BLaER1 treated with 17β-estradiol and CSF1 and Interleukin-3, amounts not matched to agents 10 nM and 100 nM (cell line): ENCODE measurements around the gene ITPKB.
"Not testable (repeated sequence)": the region's sequence is repeated elsewhere in the genome, so short reads cannot be mapped to it uniquely, and the experiment has no call there.

Experiments
- H3K27ac ChIP-seq, 11 experiments: shearing (Covaris generic); formaldehyde crosslinking; 2 replicates each; pipeline ENCODE4 v1.8.1; 2022
- H3K27me3 ChIP-seq, 11 experiments: shearing (Covaris generic); formaldehyde crosslinking; 2 replicates each; pipeline ENCODE4 v1.8.1; 2022
- H3K36me3 ChIP-seq, 11 experiments: shearing (Covaris generic); formaldehyde crosslinking; 2 replicates each; pipeline ENCODE4 v1.8.1; 2022
- H3K4me1 ChIP-seq, 10 experiments: shearing (Covaris generic); formaldehyde crosslinking; 2 replicates each; pipeline ENCODE4 v1.8.1; 2022
- H3K4me2 ChIP-seq, 11 experiments: shearing (Covaris generic); formaldehyde crosslinking; 2 replicates each; pipeline ENCODE4 v1.8.1; 2022
- H3K4me3 ChIP-seq, 10 experiments: shearing (Covaris generic); formaldehyde crosslinking; 2 replicates each; pipeline ENCODE4 v1.8.1; 2022
- H3K9ac ChIP-seq, 11 experiments: shearing (Covaris generic); formaldehyde crosslinking; 2 replicates each; pipeline ENCODE4 v1.8.1; 2022
- H3K9me3 ChIP-seq, 11 experiments: shearing (Covaris generic); formaldehyde crosslinking; replicated peaks in 1 of 11; 2 replicates each; pipeline ENCODE4 v1.8.1; 2022
- H4K20me1 ChIP-seq, 11 experiments: shearing (Covaris generic); formaldehyde crosslinking; 2 replicates each; pipeline ENCODE4 v1.8.1; 2022
- Cebpa-rat ChIP-seq, 11 experiments: shearing (Covaris generic); IDR thresholded peaks; 2 replicates each; pipeline ENCODE4 v1.8.1; 2022

The ITPKB gene

GRCh38 chr1:226641671-226642231 is 97.3 kb downstream of the ITPKB start:
- peak overlapping the region in 4 of 11 experiments; percentile 72 to 78 (median 74); a peak in 6 of 22 replicates for H3K27ac ChIP-seq
- peaks cover 4 to 83% (median 22%) of the 10 kb centered on the region in 11 experiments; a peak in 17 of 22 replicates for H4K20me1 ChIP-seq
- H3K27me3 ChIP-seq, result no peaks in the 10 kb centered on the region
- H3K4me2 ChIP-seq, result peak overlapping the region; percentile 80 to 95 (median 91); a peak in 21 of 22 replicates
- peaks cover 66 to 90% (median 81%) of the 10 kb centered on the region in 10 experiments for H3K4me1 ChIP-seq
- H3K4me3 ChIP-seq, result no peak overlapping the region
- peaks cover 20 to 59% (median 45%) of the 10 kb centered on the region in 11 experiments; a peak in 20 of 22 replicates for H3K36me3 ChIP-seq
- TF ChIP-seq Cebpa-rat (IDR thresholded peaks at IDR 0.05), result no peak
- peak overlapping the region in 7 of 11 experiments; percentile 8 to 73 (median 62); a peak in 4 of 22 replicates for H3K9ac ChIP-seq
- H3K9me3 ChIP-seq, result no peaks in the 10 kb centered on the region

- peaks cover 69 to 90% (median 81%) of the 10 kb centered on the region in 10 experiments for H3K4me1 ChIP-seq
- H3K9me3 ChIP-seq, result no peaks in the 10 kb centered on the region
- H3K4me3 ChIP-seq, result peak overlapping the region in 3 of 10 experiments; percentile 11 to 33 (median 18); a peak in 4 of 20 replicates
- no peak for TF ChIP-seq Cebpa-rat (IDR thresholded peaks at IDR 0.05)
- peaks cover 4 to 80% (median 22%) of the 10 kb centered on the region in 11 experiments; a peak in 17 of 22 replicates for H4K20me1 ChIP-seq
- no peaks in the 10 kb centered on the region for H3K27me3 ChIP-seq
- peak overlapping the region in 7 of 11 experiments; percentile 12 to 67 (median 35); a peak in 11 of 22 replicates for H3K9ac ChIP-seq
- peaks cover 16 to 48% (median 38%) of the 10 kb centered on the region in 11 experiments; a peak in 19 of 22 replicates for H3K36me3 ChIP-seq
- H3K27ac ChIP-seq, result peak overlapping the region in 7 of 11 experiments; percentile 2 to 55 (median 46); a peak in 11 of 22 replicates
- H3K4me2 ChIP-seq, result peak overlapping the region; percentile 80 to 95 (median 91)
These were observed 98.6 kb downstream of the ITPKB start for GRCh38 chr1:226640321-226641136.

- Histone ChIP-seq H3K4me3 (no peak overlapping the region), H3K9ac (peak overlapping the region in 3 of 11 experiments; percentile 16 to 67 (median 54); a peak in 4 of 22 replicates), H3K4me2 (peak overlapping the region; percentile 80 to 95 (median 91); a peak in 21 of 22 replicates), H4K20me1 (peaks cover 4 to 78% (median 17%) of the 10 kb centered on the region in 11 experiments; a peak in 17 of 22 replicates), H3K9me3 (no peaks in the 10 kb centered on the region), H3K4me1 (peaks cover 69 to 90% (median 81%) of the 10 kb centered on the region in 10 experiments), H3K27me3 (no peaks in the 10 kb centered on the region), H3K36me3 (peaks cover 16 to 48% (median 38%) of the 10 kb centered on the region in 11 experiments; a peak in 19 of 22 replicates), H3K27ac (peak overlapping the region in 5 of 11 experiments; percentile 5 to 55 (median 48); a peak in 6 of 22 replicates)
- no peak for TF ChIP-seq Cebpa-rat (IDR thresholded peaks at IDR 0.05)
These were observed 99.4 kb downstream of the ITPKB start for GRCh38 chr1:226639631-226640061.

- peak overlapping the region in 2 of 11 experiments; percentile 16 to 54; a peak in 2 of 22 replicates for H3K9ac ChIP-seq
These were observed 99.9 kb downstream of the ITPKB start for GRCh38 chr1:226639206-226639605.

GRCh38 chr1:226638608-226639007 is 100.5 kb downstream of the ITPKB start:
- Histone ChIP-seq H3K27me3 (no peaks in the 10 kb centered on the region), H4K20me1 (peaks cover 0 to 75% (median 12%) of the 10 kb centered on the region in 11 experiments; a peak in 16 of 22 replicates), H3K27ac (no peak overlapping the region), H3K4me2 (no peak overlapping the region), H3K9ac (no peak overlapping the region), H3K9me3 (no peaks in the 10 kb centered on the region), H3K4me1 (peaks cover 69 to 90% (median 81%) of the 10 kb centered on the region in 10 experiments), H3K4me3 (no peak overlapping the region), H3K36me3 (peaks cover 16 to 48% (median 38%) of the 10 kb centered on the region in 11 experiments; a peak in 19 of 22 replicates)
- no peak for TF ChIP-seq Cebpa-rat (IDR thresholded peaks at IDR 0.05)

More at GRCh38 chr1:226639206-226639605, 99.9 kb downstream of the ITPKB start:
- H3K27me3 ChIP-seq, H3K4me3 ChIP-seq, H3K9me3 ChIP-seq: not testable (repeated sequence)
- peak overlapping the region in 9 of 11 experiments; percentile 80 to 95 (median 91); a peak in 14 of 22 replicates for H3K4me2 ChIP-seq
- peaks cover 69 to 90% (median 81%) of the 10 kb centered on the region in 10 experiments for H3K4me1 ChIP-seq
- peaks cover 1 to 77% (median 13%) of the 10 kb centered on the region in 11 experiments; a peak in 17 of 22 replicates for H4K20me1 ChIP-seq
- peak overlapping the region in 3 of 11 experiments; percentile 5 to 49 (median 48); a peak in 3 of 22 replicates for H3K27ac ChIP-seq
- H3K36me3 ChIP-seq, result peaks cover 16 to 48% (median 38%) of the 10 kb centered on the region in 11 experiments; a peak in 19 of 22 replicates

GRCh38 chr1:226638001-226638601 is 101.0 kb downstream of the ITPKB start:
- peaks cover 16 to 48% (median 38%) of the 10 kb centered on the region in 11 experiments; a peak in 19 of 22 replicates for H3K36me3 ChIP-seq

GRCh38 chr1:226637147-226637935 is 101.7 kb downstream of the ITPKB start:
- Histone ChIP-seq H3K9me3 (no peaks in the 10 kb centered on the region), H3K9ac (no peak overlapping the region), H3K27me3 (no peaks in the 10 kb centered on the region), H3K4me1 (peaks cover 69 to 90% (median 81%) of the 10 kb centered on the region in 10 experiments), H3K4me2 (peak overlapping the region in 4 of 11 experiments; percentile 70 to 85 (median 82); a peak in 2 of 22 replicates), H3K4me3 (no peak overlapping the region), H3K36me3 (peaks cover 16 to 48% (median 38%) of the 10 kb centered on the region in 11 experiments; a peak in 19 of 22 replicates), H4K20me1 (peaks cover 0 to 72% (median 12%) of the 10 kb centered on the region in 11 experiments; a peak in 13 of 22 replicates), H3K27ac (no peak overlapping the region)
- no peak for TF ChIP-seq Cebpa-rat (IDR thresholded peaks at IDR 0.05)

More at GRCh38 chr1:226638001-226638601, 101.0 kb downstream of the ITPKB start:
- H3K27ac ChIP-seq, result no peak overlapping the region
- no peak for TF ChIP-seq Cebpa-rat (IDR thresholded peaks at IDR 0.05)
- H3K27me3 ChIP-seq, result no peaks in the 10 kb centered on the region
- peaks cover 69 to 90% (median 81%) of the 10 kb centered on the region in 10 experiments for H3K4me1 ChIP-seq
- H4K20me1 ChIP-seq, result peaks cover 0 to 75% (median 12%) of the 10 kb centered on the region in 11 experiments; a peak in 13 of 22 replicates
- no peaks in the 10 kb centered on the region for H3K9me3 ChIP-seq
- no peak overlapping the region for H3K4me2 ChIP-seq
- H3K4me3 ChIP-seq, result no peak overlapping the region
- no peak overlapping the region for H3K9ac ChIP-seq
